ENCODE results near the gene FPGS.

GRCh38 chr9:127841087-127841835 lies 38.6 kb downstream of the FPGS start:
- TF ChIP-seq CTCF (IDR thresholded peaks at IDR 0.05) (no peak), POLR2A (IDR thresholded peaks at IDR 0.05) (no peak)
